Measurements from ENCODE around the gene BAAT. TPM values are rescaled to one million over a fixed set of nuclear protein-coding genes. Genes with fewer than 3 reads are reported as not detected.

Gene BAAT
- total RNA-seq, 2 donors from 2014 or later, result 0.07 TPM; not detected in 1

DNA sequence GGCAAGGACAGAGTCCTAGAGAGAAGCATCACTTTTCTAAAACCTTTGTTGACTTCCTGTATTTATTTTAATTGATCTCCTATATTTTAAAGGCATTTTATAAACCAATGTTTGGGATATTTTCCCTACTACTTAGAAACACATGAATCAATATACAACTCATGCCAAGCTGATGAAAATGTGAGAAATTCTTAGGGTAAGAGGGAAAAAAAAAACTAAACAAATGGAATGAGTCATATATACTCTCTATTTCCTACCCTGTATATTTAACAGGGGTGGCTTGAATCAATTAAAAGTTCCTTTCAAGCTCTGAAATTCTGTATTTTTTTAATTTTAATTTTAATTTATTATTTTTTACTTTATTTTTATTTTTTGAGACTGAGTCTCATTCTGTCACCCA, 19.6 kb downstream of the BAAT start:
- ATAC-seq (no peak), DNase-seq (ENCODE audit: low spot score) (no peak)
- Mint-ChIP-seq H3K27ac (no peak overlapping the region), H3K27me3 (peaks cover 6 to 18% of the 10 kb centered on the region in 2 donors), H3K9me3 (no peaks in the 10 kb centered on the region), H3K4me3 (no peak overlapping the region), H3K36me3 (no peaks in the 10 kb centered on the region), H3K4me1 (ENCODE audit: low read depth in 2 of 2) (no peaks in the 10 kb centered on the region)

- Mint-ChIP-seq H3K27me3 (peaks cover 6 to 10% of the 10 kb centered on the region in 2 donors), H3K4me1 (ENCODE audit: low read depth in 2 of 2) (no peaks in the 10 kb centered on the region), H3K4me3 (no peak overlapping the region), H3K9me3 (no peaks in the 10 kb centered on the region), H3K36me3 (no peaks in the 10 kb centered on the region), H3K27ac (no peak overlapping the region)
- no peak for DNase-seq (ENCODE audit: low spot score)
- no peak for ATAC-seq
Observed at GRCh38 chr9:101362450-101362849, 22.4 kb downstream of the BAAT start.

DNA sequence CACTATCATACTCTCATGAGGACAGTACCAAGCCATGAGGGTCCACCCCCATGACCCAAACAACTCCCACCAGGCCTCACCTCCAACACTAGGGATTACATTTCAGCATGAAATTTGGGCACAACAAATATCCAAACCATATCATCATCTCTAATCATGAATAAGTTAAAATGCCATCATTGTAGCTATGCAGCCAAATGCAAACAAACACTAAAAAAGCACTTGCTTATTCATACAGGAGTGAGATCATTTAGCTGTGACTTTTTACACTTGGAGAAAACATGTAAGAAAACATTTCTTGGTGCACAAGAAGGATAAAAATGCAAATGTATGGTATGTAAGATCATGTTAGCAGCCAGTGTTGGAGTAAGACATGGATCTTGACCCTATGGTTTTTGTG, 24.2 kb downstream of the BAAT start:
- Mint-ChIP-seq H3K4me3 (no peak overlapping the region), H3K27ac (no peak overlapping the region), H3K27me3 (peaks cover 0 to 6% of the 10 kb centered on the region in 2 donors), H3K36me3 (no peaks in the 10 kb centered on the region), H3K9me3 (no peaks in the 10 kb centered on the region), H3K4me1 (ENCODE audit: low read depth in 2 of 2) (no peaks in the 10 kb centered on the region)
- ATAC-seq (no peak), DNase-seq (ENCODE audit: low spot score) (no peak)

DNA sequence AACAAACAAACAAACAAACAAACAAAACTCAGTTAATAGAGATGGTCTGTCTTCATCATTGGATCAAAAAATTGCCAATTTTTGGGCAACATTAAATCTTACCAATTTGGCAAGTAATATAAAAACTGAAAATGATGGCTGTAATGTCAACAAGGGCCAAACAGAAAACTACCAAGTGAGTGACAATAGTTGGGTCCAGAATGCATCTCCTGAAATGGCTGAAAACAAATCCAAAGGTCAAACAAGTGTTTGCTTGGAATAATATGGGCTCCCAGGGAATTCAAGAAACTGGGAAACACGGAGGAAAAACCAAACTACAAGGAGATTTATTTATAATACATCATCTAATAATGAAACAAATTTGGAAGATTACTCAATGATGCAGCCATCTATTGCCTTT, 25.1 kb downstream of the BAAT start:
- Mint-ChIP-seq H3K27me3 (peaks cover 0 to 6% of the 10 kb centered on the region in 2 donors), H3K4me1 (ENCODE audit: low read depth in 2 of 2) (no peaks in the 10 kb centered on the region), H3K4me3 (no peak overlapping the region), H3K9me3 (no peaks in the 10 kb centered on the region), H3K27ac (no peak overlapping the region), H3K36me3 (no peaks in the 10 kb centered on the region)
- ATAC-seq (no peak), DNase-seq (ENCODE audit: low spot score) (no peak)

GRCh38 chr9:101356619-101357018, 28.2 kb downstream of the BAAT start:
- H3K4me1 Mint-ChIP-seq (ENCODE audit: low read depth in 2 of 2), result no peaks in the 10 kb centered on the region
- H3K4me3 Mint-ChIP-seq, result no peak overlapping the region
- H3K27ac Mint-ChIP-seq, result no peak overlapping the region
- no peak for ATAC-seq
- no peaks in the 10 kb centered on the region for H3K9me3 Mint-ChIP-seq
- H3K36me3 Mint-ChIP-seq, result no peaks in the 10 kb centered on the region
- peaks cover 4 to 8% of the 10 kb centered on the region in 2 donors for H3K27me3 Mint-ChIP-seq
- no peak for DNase-seq (ENCODE audit: low spot score)

DNA sequence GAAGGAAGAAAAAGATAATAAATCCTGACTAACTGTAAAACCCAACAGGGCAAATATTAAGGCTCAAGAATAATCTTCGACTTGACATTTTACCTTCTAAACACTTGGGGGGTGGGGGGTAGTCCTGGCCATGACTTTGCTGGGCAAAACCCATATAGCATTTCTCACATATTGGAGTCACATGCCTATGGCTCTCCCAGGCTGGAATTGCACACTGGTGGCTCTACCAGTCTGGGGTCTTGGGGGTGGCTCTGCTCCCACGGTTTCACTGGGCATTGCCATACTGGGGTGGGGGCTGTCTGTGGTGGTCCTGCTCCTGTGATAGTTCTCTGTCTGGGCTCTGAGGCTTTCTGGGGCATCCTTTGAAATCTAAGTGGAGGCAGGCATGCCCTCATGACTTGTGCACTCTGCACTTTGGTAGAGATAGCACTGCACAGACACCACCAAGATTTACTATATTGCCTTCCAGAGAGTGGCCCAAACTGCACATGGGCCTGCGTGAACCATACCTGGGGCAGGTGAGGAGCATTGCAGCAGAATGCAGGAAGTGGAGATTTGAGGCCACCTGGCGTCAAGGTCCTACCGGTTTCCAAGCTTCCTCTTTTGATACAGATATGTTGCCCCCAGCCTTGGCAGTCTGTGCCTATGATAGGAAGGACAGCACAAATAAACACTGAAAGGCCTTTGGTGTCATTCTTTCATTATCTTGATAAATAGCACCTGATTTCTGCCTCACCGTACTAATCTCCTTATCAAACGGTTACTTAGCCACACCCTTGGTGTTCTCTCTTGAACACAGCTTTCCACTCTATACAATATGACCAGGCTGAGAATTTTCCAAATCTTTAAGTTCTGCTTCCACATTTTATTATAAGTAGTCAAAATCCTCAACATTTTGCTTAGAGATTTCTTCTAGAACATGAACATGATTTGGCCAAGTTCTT, 29.8 kb downstream of the BAAT start:
- H3K4me3 Mint-ChIP-seq, result no peak overlapping the region
- no peaks in the 10 kb centered on the region for H3K4me1 Mint-ChIP-seq (ENCODE audit: low read depth in 2 of 2)
- ATAC-seq (no peak), DNase-seq (ENCODE audit: low spot score) (no peak)
- H3K9me3 Mint-ChIP-seq, result no peaks in the 10 kb centered on the region
- H3K27ac Mint-ChIP-seq, result no peak overlapping the region
- peaks cover 4 to 8% of the 10 kb centered on the region in 2 donors for H3K27me3 Mint-ChIP-seq
- no peaks in the 10 kb centered on the region for H3K36me3 Mint-ChIP-seq

DNA sequence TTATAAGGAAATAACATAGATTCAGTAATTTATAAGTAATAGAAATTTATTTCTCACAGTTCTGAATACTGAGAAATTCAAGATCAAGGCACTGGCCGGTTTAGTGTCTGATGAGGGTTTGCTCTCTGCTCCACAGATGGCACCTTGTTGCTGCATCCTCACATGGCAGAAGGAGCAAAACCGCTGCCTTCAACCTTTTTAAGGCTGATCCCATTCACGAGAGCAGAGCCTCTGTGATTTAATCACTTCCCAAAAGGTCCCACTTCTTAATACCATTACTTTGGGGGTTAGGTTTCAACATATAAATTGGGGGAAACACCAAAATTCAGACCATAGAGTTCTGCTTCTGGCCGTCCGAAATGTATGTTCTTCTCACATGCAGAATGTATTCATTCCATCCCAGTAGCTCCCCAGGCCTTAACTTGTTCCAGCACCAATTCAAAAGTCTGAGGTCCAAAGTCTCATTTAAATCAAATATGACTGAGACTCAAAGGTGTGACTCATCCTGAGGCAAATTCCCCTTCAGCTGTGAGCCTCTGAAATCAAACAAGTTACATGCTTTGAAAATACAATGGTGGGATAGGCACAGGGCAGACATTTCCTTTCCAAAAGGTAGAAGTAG, 30.6 kb downstream of the BAAT start:
- no peak overlapping the region for H3K27ac Mint-ChIP-seq
- H3K9me3 Mint-ChIP-seq, result no peaks in the 10 kb centered on the region
- no peak for DNase-seq (ENCODE audit: low spot score)
- no peak for ATAC-seq
- H3K36me3 Mint-ChIP-seq, result no peaks in the 10 kb centered on the region
- H3K4me3 Mint-ChIP-seq, result no peak overlapping the region
- no peaks in the 10 kb centered on the region for H3K4me1 Mint-ChIP-seq (ENCODE audit: low read depth in 2 of 2)
- H3K27me3 Mint-ChIP-seq, result peaks cover 5 to 8% of the 10 kb centered on the region in 2 donors

DNA sequence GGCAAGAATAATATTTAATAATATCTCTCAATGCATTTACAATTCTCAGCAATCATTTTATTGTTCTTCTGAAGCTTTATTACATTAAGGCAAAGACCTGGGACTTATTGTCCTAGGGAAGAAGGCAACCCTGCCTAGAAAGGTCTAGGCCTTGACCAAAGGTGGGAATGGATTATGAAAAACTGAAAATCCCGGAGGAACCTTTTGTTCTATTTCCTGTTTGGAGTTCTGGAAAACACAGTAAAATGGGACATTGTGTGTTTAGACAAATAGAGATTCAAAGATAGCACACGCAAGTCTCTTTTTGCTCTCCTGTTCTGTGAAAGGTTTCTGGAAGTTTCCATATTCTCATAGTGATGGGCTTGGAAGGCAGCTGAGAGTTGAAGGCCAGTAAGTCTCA, 31.1 kb downstream of the BAAT start:
- no peak for ATAC-seq
- no peak overlapping the region for H3K27ac Mint-ChIP-seq
- H3K36me3 Mint-ChIP-seq, result no peaks in the 10 kb centered on the region
- DNase-seq (ENCODE audit: low spot score), result no peak
- H3K9me3 Mint-ChIP-seq, result peaks cover 3% of the 10 kb centered on the region
- no peaks in the 10 kb centered on the region for H3K4me1 Mint-ChIP-seq (ENCODE audit: low read depth in 2 of 2)
- H3K27me3 Mint-ChIP-seq, result peaks cover 10 to 14% of the 10 kb centered on the region in 2 donors
- no peak overlapping the region for H3K4me3 Mint-ChIP-seq

GRCh38 chr9:101352892-101353463, 31.8 kb downstream of the BAAT start:
- peaks cover 3% of the 10 kb centered on the region for H3K9me3 Mint-ChIP-seq
- peaks cover 10 to 16% of the 10 kb centered on the region in 2 donors for H3K27me3 Mint-ChIP-seq
- no peak overlapping the region for H3K27ac Mint-ChIP-seq
- no peak overlapping the region for H3K4me3 Mint-ChIP-seq
- H3K36me3 Mint-ChIP-seq, result no peaks in the 10 kb centered on the region
- ATAC-seq, result no peak
- no peak for DNase-seq (ENCODE audit: low spot score)
- no peaks in the 10 kb centered on the region for H3K4me1 Mint-ChIP-seq (ENCODE audit: low read depth in 2 of 2)

DNA sequence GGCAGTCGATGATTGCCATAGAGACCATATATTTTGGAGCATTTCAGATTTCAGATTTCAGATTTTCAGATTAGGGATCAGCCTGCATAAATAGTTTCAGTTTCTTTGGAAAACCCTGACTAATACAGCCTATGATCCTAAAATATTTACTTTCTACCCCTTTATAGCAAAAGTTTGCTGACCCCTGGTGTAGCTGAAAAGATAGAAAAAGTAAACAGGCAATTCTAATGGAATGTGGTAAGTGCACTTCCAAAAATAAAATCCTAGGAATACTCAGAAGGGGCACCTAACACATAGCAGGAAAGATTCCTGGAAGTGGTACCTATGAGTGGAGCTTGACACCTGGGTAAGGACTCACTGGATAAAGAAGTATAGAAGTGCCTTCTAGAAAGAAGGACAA, 34.5 kb downstream of the BAAT start:
- peaks cover 3% of the 10 kb centered on the region for H3K9me3 Mint-ChIP-seq
- DNase-seq (ENCODE audit: low spot score), result no peak
- ATAC-seq, result no peak
- no peaks in the 10 kb centered on the region for H3K36me3 Mint-ChIP-seq
- H3K4me3 Mint-ChIP-seq, result no peak overlapping the region
- H3K27me3 Mint-ChIP-seq, result peaks cover 13 to 16% of the 10 kb centered on the region in 2 donors
- no peaks in the 10 kb centered on the region for H3K4me1 Mint-ChIP-seq (ENCODE audit: low read depth in 2 of 2)
- no peak overlapping the region for H3K27ac Mint-ChIP-seq

GRCh38 chr9:101342595-101342994, 42.2 kb downstream of the BAAT start:
- Mint-ChIP-seq H3K27me3 (peaks cover 11 to 18% of the 10 kb centered on the region in 2 donors), H3K9me3 (peaks cover 3% of the 10 kb centered on the region), H3K36me3 (no peaks in the 10 kb centered on the region), H3K27ac (no peak overlapping the region), H3K4me3 (no peak overlapping the region), H3K4me1 (ENCODE audit: low read depth in 2 of 2) (no peaks in the 10 kb centered on the region)
- DNase-seq (ENCODE audit: low spot score), result no peak
- no peak for ATAC-seq

- peaks cover 3% of the 10 kb centered on the region for H3K9me3 Mint-ChIP-seq
- no peak overlapping the region for H3K4me3 Mint-ChIP-seq
- peaks cover 11 to 18% of the 10 kb centered on the region in 2 donors for H3K27me3 Mint-ChIP-seq
- H3K27ac Mint-ChIP-seq, result no peak overlapping the region
- no peaks in the 10 kb centered on the region for H3K4me1 Mint-ChIP-seq (ENCODE audit: low read depth in 2 of 2)
- no peak for DNase-seq (ENCODE audit: low spot score)
- ATAC-seq, result no peak
- no peaks in the 10 kb centered on the region for H3K36me3 Mint-ChIP-seq
Observed at GRCh38 chr9:101341958-101342357, 42.8 kb downstream of the BAAT start.

DNA sequence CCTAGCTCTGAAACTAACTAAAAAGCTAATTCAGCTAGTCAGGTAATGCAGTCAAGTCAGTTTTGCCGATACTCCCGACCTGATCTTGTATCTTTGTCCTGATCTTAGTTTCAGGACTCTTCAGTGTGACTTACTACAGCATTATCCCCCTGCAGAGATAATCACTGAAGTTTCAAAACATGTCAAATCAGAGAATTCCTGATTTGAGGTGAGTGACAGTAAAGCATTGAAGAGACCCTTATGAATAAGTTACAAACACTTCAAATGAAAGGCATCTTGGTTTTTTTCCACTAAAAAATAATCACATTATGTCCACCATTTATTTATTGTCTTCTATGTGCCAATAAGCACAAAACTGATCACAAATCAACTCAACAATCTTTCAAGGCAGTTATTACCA, 47.6 kb downstream of the BAAT start:
- no peaks in the 10 kb centered on the region for H3K36me3 Mint-ChIP-seq
- no peak overlapping the region for H3K27ac Mint-ChIP-seq
- no peaks in the 10 kb centered on the region for H3K4me1 Mint-ChIP-seq (ENCODE audit: low read depth in 2 of 2)
- ATAC-seq, result no peak
- peaks cover 8 to 13% of the 10 kb centered on the region in 2 donors for H3K27me3 Mint-ChIP-seq
- H3K4me3 Mint-ChIP-seq, result no peak overlapping the region
- peaks cover 3% of the 10 kb centered on the region for H3K9me3 Mint-ChIP-seq
- no peak for DNase-seq (ENCODE audit: low spot score)

DNA sequence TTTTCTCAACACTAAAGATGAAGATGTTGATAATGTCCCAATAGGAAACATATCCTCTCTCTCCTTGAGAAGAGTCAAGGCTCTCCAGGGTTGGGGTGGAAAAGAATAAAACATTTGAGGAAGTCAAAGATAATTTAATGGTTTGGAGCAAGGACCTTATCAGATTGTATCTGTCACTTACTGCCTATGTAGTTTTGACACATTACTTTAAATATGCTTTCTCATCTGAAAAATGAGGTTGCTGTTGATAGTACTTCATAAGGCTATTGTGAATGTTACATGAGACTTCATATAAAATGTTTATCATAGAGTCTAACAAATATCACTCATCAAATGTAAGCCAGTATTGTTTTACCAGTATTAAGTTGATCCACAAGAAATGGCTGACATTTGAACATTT, 48.7 kb downstream of the BAAT start:
- H3K4me3 Mint-ChIP-seq, result no peak overlapping the region
- ATAC-seq (no peak), DNase-seq (ENCODE audit: low spot score) (no peak)
- no peaks in the 10 kb centered on the region for H3K36me3 Mint-ChIP-seq
- H3K9me3 Mint-ChIP-seq, result peaks cover 3% of the 10 kb centered on the region
- H3K27me3 Mint-ChIP-seq, result peaks cover 4 to 9% of the 10 kb centered on the region in 2 donors
- no peak overlapping the region for H3K27ac Mint-ChIP-seq
- no peaks in the 10 kb centered on the region for H3K4me1 Mint-ChIP-seq (ENCODE audit: low read depth in 2 of 2)
